GM18498 (cell line): Measurements from ENCODE around the gene PEAK1.

Source experiments
- ATAC-seq: cut with Tn5 transposase; IDR thresholded peaks from one replicate; pipeline ENCODE4 v1.9.1; 2021; ENCODE audit warnings: mild to moderate bottlenecking, moderate library complexity; ENCODE audit not compliant: unreplicated experiment

PEAK1 gene

DNA sequence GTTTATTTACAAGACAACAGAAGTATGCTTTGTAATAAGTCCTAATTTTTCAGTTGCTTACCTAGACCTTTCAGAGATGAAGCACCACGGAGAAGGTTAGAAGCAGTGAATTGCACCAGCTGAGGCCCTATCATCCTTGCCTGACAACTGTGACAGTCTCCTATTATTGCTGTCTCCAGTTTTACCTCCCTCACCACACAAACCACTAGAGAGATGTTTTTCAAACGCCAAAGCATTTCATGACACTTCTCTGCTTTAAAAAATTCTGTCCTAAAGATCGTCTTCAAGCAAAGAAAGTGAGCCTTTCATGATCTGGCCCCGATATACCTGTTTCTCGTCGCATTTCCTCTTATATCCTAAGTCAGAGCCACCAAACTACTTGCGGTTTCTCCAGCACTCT is 276.7 kb downstream of the PEAK1 start:
- ATAC-seq: no peak

GRCh38 chr15:77140220-77140619 is 279.7 kb downstream of the PEAK1 start:
- ATAC-seq: no peak

DNA sequence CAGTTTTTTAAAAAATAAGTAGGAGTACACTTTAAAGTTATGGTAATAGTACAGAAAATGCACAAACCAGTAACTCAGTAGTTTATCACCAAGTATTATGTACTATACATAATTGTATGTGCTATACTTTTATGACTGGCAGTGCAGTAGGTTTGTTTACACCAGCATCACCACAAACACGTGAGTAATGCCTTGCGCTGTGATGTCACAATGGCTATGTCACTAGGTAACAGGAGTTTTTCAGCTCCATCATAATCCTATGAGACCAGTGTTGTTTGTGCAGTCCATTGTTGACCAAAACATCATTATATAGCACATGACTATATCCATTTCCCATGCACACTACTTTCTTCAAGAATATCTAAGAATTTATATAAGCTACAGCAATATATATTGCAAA is 280.6 kb downstream of the PEAK1 start:
- ATAC-seq: no peak

DNA sequence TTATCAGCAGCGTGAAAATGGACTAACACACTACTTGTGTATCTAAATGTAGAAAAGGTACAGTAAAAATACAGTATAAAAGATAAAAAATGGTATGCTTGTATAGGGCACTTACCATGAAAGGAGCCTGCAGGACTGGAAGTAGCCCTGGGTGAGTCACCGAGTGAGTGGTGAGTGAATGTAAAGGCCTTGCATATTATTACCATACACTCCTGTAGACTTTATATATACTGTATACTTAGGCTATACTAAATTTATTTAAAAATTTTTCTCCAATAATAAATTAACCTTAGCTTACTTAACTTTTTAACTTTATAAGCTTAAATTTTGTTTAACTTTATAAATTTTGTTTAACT is 281.8 kb downstream of the PEAK1 start:
- ATAC-seq: no peak

DNA sequence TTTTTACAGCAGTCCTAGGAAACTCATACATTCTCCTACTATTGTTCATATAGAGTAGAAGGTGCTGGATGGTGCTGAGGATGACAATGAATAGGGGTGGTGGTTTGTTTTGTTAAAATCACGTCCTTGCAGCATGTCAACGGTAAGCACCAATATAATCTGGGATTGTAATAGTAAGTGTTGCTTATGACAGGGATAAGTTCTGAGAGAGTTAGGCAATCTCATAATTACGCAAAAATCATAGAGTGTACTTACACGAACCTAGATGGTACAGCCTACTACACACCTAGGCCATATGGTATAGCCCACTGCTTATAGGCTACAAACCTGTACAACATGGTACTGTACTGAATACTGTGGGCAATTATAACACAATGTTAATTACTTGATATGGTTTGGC is 284.7 kb downstream of the PEAK1 start:
- ATAC-seq: no peak

DNA sequence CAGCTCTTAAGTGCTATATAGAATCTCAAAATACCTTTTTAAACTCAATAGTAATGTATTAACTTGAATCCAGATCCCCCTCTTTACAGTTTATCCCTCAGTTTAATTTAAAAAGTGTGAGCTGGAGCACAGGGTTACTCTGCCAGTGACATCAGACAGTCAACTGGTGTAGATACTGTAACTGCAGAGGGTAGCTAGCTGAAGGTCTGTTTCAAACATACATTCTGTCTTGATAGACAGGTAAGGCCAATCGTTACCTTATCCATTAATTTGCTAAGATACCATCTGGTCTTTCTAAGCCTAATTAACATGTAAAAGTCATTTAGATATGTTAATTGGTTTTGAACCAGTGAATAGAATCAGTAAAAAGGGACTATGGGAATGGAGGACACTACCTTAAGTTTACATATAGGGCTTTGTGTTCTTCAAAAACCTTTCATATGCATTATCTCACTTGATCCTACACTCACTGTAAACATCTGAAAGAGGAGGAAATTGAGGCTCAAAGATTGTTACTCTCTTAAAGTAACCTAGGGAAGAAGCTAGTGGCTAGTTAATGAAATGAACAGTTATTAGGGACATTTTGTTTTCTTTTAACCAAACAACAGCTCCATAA is 289.5 kb downstream of the PEAK1 start:
- no peak for ATAC-seq

- ATAC-seq: no peak
Observed at GRCh38 chr15:77127626-77128025, 292.3 kb downstream of the PEAK1 start.

GRCh38 chr15:77126529-77127326 is 293.2 kb downstream of the PEAK1 start:
- ATAC-seq: no peak

DNA sequence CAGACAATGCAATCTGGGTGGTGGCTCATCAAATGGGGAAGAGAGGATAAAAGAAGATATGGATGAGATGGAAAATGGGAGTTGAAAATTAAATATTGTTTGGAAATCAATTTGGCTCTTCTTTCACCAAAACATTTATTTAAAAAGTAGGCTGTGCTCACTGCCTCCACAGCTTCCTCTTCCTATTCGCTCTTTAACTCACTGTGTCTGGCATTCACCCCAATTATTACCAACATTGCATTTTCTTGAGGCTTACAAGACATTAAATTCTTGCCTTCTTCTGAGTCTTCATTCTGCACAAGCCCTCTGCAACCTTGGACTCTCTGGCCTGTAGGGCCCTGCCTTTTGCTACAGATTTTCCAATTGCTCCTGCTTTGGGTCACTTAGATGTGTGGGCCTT is 296.1 kb downstream of the PEAK1 start:
- no peak for ATAC-seq

DNA sequence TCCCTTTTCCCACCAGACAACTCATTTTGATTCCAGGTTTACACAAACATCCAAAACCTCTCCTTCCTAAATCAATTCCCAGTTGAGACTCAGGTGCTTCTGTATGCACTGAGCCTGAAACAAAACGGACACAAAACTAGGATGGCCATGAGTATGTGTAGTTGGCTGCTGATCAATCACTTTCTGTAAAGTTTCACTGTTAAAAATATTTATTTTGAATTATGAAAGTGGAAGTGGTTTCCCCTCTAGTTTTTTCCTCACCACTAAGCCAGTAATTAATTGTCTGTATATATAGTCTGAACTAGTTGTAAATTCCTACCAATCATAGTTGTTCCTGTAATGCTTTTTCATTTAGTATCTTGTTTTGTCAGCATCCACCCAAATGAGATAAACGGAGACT is 297.3 kb downstream of the PEAK1 start:
- no peak for ATAC-seq

DNA sequence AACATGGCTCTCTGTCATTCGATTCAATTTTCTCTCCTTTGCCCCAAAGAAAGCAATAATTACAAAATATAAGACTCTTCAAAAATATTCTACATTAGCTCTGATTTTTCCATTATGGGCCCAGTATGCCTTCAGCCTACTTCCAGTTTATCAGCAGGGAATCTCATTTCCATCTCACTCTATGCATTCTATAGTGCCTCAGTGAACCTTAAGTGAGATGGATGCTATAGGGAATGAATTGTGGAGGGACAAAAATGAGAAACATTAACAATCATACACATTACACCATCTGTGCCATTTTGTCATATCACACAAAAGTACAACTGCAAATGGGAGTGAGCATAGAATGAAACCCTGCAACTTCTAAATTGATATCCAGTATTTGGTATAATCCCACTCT is 298.3 kb downstream of the PEAK1 start:
- no peak for ATAC-seq

- no peak for ATAC-seq
Observed at GRCh38 chr15:77120576-77120975, 299.3 kb downstream of the PEAK1 start.

DNA sequence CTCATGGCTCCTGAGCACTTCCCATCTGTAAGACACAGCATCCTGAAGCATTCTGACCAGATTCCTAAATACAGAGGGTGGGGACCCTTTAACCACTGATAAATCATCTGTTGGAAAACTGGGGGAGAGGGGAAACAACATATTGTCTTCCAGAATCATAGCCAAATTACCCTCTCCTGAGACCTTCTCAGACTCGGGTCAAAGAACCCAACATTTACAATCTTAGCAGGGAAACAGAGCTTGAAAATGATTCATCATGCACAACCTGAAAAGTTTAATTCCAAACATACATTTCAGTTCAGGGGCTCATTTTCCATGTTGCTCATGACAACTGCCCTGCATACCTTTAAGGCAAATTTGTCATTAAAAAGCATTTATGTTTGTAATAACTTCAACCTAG is 300.5 kb downstream of the PEAK1 start:
- ATAC-seq: no peak

DNA sequence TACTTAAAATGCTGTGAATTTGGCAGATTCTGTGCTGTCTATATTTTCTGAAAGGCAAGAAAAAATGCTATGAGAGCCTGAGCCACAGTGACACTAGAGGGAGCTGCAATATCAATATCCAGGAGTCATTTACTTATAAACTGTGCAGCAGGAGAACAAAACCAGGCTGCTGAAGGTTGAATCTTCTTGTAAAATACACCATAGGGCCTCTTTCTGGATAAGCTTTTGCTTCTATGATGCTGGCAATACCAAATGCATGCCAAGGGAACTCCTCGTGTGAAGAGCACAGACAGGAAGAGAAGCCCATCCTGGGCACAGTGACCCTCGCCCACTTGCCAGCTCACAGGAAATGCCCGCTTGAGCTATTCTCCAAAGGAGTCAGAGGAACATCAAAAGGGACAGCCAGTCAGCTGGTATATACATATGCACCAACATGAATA is 301.0 kb downstream of the PEAK1 start:
- ATAC-seq: no peak

DNA sequence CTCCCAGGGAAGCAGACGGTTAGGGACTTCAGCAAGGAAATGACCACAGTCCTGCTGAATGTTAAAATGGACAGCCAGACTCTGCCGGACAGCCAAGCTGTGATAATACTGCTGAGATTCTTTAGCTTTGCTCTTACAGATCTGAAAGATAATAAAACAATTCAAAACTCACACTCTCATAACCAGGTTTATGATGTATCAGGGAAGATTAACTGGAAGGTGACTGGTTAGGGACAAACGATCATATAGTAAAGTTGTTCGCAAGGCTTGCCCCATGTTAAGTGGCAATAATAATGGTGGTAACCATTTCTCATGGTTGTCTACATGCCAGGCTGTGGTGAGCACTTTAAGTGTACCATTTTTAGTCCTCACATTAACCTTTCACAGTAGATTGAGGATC is 304.7 kb downstream of the PEAK1 start:
- no peak for ATAC-seq

DNA sequence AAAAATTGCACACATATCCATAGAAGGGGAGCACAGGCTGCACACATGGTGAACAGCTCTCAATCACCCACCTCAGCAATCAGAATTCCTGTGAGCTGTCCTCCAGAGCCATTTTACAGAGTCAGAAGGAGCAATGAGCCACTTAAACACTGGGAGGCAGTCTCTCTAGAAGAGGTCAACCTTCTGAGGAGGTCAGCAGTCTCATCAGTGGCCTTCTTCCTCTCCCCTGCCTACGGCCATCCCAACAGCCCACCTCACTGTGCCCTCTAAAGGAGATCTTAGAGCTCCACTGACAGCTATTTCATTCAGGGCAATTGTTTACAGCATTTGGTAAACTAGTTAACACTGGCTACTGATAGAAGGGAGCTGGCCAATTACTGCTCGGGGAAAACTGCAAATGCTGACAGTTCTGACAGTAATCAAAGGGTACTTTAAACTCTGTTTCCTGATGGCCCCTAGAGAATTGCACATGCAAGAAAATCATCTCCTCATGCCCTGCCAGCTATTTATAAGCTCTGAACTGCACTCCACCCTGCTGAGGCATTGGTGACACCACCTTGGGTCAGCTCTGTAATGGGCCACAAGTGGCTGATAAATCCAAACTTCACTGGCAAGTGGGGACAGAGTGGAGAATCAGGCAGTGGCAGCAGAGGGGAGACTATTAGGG is 306.9 kb downstream of the PEAK1 start:
- no peak for ATAC-seq

GRCh38 chr15:77111789-77112188 is 308.1 kb downstream of the PEAK1 start:
- ATAC-seq: no peak

DNA sequence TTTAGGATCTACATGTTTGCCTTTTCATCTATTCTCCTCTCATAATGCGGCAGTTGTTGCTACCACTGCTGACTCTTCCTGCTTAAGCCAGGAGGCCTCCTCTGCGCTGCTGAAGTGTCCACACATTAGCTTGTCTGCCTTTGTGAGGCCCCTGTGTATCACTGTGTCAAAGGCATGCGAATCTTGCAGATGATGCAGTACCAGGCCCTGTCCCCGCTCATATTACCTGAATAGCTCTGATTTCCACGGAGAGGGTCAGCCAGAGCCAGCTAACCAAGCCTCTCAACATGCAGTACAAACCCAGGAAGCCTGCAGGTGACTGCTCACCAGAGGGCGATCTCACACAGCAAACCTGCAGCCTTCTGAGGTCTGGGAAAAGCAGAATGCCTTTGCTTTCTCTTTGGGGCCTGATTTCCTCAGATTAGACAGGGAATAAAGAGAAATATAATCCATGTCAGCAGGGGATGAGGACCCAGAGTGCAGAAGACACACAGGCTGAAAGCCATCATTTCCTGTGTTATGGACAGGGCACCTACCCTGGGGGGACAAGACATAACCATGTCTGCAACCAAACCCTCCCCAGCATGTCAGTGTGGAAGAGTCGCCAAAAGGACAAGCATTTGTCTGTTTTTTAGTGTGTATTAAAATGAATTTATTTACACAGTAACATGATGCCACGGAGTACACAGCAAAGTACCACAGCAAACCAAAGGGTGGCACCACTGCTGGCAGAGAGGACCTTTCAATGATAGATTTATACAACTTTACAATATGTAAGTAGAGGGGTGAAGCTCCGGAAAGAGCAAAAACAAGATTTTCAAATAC is 312.2 kb downstream of the PEAK1 start:
- ATAC-seq: no peak

DNA sequence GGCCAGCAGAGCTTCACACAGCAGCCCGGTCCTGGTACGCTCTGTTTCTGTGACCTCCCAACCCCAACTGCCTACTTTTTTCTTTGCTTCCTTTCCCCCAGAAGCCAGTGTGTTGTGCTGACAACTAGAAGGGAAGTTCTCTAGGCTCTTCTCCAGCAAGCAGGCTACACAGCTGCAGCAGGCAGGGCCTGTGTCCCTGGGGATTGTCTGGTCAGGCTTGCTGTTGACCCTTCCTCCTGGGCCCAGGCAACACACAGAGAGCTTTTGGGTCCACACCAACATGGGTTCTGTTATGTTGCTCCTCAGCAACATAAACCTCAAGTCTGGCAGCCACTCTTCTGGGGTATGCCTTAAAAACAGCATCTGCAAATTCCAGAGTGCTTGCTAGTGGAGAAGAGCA is 312.8 kb downstream of the PEAK1 start:
- no peak for ATAC-seq

DNA sequence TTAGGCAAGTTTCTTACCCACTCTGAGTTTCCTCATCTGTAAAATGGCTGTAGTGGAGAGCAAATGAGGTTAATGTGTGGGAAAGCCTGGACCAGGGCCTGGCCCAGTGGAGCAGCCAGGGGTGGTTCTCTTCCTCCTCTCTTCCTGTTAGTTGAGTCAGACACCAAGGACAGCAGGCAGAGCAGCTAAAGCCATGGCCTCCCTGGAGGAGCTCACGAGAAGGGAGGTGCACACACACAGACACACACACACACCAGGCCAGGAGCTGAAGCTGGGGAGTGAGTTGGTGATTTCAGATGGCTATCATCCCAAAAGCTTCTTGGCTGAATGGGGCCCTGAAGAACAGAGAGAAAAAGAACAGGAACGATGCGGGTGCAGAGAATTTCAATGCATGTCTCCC is 315.7 kb downstream of the PEAK1 start:
- no peak for ATAC-seq

DNA sequence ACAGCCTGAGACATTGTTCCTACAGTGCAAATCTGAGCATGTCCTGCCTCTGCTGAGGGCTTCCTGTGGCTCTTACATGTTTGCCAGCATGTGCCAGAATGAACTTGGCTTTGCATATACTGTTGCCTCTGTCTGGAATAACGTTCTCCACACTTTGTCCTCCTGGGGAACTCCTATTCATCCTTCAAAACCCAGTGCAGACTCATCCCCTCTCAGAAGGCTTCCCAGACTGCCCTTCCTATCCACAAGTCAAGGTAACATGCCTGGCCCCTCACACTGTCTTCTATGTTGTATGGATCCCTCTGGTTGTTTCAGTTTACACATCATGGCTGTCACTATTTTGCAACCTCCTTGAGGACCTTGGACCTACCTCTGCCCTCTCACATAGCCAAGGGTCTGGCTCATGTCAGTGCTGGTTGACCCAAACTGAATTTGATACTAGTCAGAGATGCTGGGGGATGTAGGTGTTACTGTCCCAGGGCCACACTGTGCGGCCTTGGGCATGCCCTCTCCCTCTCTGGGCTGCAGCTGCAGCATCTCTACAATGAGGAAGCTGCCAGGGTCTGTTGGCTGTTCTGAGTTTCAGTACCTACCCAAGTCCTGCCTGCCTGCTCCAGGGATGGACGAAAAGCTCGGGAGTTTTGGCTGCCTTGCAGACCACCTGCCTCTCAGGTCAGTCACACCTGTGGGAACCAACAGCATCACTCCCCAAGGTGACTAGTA is 320.0 kb downstream of the PEAK1 start:
- no peak for ATAC-seq
